ENCODE measurements around the gene KIAA0825. TPM values are rescaled to one million over a fixed set of nuclear protein-coding genes. Genes with fewer than 3 reads are reported as not detected.

Gene KIAA0825
- total RNA-seq, 1 donor from 2014 or later: 0.92 TPM

- H3K4me3 ChIP-seq (ENCODE audit: low read depth, low read length): no peak overlapping the region
- no peak for DNase-seq (ENCODE audit: low read depth)
- TF ChIP-seq CTCF (conservative IDR thresholded peaks at IDR 0.05; ENCODE audit: low read depth, low read length): no peak
These were observed 150.2 kb downstream of the KIAA0825 start for GRCh38 chr5:94467954-94468930.

- DNase-seq (ENCODE audit: low read depth): no peak
- H3K4me3 ChIP-seq (ENCODE audit: low read depth, low read length): no peak overlapping the region
- TF ChIP-seq CTCF (conservative IDR thresholded peaks at IDR 0.05; ENCODE audit: low read depth, low read length): no peak
These were observed 151.0 kb downstream of the KIAA0825 start for GRCh38 chr5:94467346-94467953.

- no peak for DNase-seq (ENCODE audit: low read depth)
- no peak for TF ChIP-seq CTCF (conservative IDR thresholded peaks at IDR 0.05; ENCODE audit: low read depth, low read length)
- no peak overlapping the region for H3K4me3 ChIP-seq (ENCODE audit: low read depth, low read length)
These were observed 154.7 kb downstream of the KIAA0825 start for GRCh38 chr5:94463739-94464138.

GRCh38 chr5:94461131-94461530 lies 157.3 kb downstream of the KIAA0825 start:
- DNase-seq (ENCODE audit: low read depth): no peak
- H3K4me3 ChIP-seq (ENCODE audit: low read depth, low read length): no peak overlapping the region
- TF ChIP-seq CTCF (conservative IDR thresholded peaks at IDR 0.05; ENCODE audit: low read depth, low read length): no peak

- DNase-seq (ENCODE audit: low read depth): no peak
- no peak for TF ChIP-seq CTCF (conservative IDR thresholded peaks at IDR 0.05; ENCODE audit: low read depth, low read length)
- H3K4me3 ChIP-seq (ENCODE audit: low read depth, low read length): no peak overlapping the region
These were observed 158.5 kb downstream of the KIAA0825 start for GRCh38 chr5:94459915-94460314.

- no peak for DNase-seq (ENCODE audit: low read depth)
- H3K4me3 ChIP-seq (ENCODE audit: low read depth, low read length): no peak overlapping the region
- TF ChIP-seq CTCF (conservative IDR thresholded peaks at IDR 0.05; ENCODE audit: low read depth, low read length): no peak
These were observed 160.6 kb downstream of the KIAA0825 start for GRCh38 chr5:94457788-94458187.

All from epithelial cell of proximal tubule (primary cell).